ENCODE results near the gene PIGN.

DNA sequence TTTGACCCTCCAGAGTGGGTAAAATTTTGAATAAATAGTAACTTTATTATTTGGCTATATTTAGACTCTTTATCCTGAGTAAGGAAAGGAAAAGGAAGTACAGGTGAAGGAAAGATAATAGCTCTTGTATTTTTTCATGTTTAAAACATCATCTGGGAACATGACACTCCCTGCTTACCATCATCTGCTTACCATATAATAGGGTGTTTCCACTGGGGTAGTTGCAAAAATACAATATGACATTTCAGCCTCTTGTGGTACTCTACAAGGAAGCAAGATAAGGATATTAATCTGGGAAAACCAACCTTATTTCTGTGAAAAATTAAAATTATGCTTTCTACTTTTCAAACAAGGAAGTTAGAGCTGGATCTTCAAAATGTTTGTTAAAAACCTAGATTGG, 10.1 kb upstream of the PIGN start:
- TF ChIP-seq SMC3 (conservative IDR thresholded peaks at IDR 0.05; ENCODE audit: poor library complexity) (no peak), EZH2 (IDR thresholded peaks at IDR 0.05; ENCODE audit: borderline replicate concordance, insufficient read depth, low read length, poor library complexity, severe bottlenecking) (no peak), RAD21 (conservative IDR thresholded peaks at IDR 0.05) (no peak)
- TF ChIP-seq, protein P1, sequence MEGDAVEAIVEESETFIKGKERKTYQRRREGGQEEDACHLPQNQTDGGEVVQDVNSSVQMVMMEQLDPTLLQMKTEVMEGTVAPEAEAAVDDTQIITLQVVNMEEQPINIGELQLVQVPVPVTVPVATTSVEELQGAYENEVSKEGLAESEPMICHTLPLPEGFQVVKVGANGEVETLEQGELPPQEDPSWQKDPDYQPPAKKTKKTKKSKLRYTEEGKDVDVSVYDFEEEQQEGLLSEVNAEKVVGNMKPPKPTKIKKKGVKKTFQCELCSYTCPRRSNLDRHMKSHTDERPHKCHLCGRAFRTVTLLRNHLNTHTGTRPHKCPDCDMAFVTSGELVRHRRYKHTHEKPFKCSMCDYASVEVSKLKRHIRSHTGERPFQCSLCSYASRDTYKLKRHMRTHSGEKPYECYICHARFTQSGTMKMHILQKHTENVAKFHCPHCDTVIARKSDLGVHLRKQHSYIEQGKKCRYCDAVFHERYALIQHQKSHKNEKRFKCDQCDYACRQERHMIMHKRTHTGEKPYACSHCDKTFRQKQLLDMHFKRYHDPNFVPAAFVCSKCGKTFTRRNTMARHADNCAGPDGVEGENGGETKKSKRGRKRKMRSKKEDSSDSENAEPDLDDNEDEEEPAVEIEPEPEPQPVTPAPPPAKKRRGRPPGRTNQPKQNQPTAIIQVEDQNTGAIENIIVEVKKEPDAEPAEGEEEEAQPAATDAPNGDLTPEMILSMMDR (IDR thresholded peaks at IDR 0.05; ENCODE audit: poor library complexity, severe bottlenecking): no peak

Measured in neural cell (in vitro differentiated cells).